ENCODE data around the gene CCDC170.
"Not testable (repeated sequence)": the region's sequence is repeated elsewhere in the genome, so short reads cannot be mapped to it uniquely, and the experiment has no call there.

CCDC170 gene

GRCh38 chr6:151494936-151495320 is 1.1 kb downstream of the CCDC170 start:
- FAIRE-seq: no peak

- no peak for FAIRE-seq
Measured at GRCh38 chr6:151495380-151495779, 1.6 kb downstream of the CCDC170 start.

GRCh38 chr6:151497905-151498304 is 4.1 kb downstream of the CCDC170 start:
- FAIRE-seq: no peak

GRCh38 chr6:151498327-151498726 is 4.5 kb downstream of the CCDC170 start:
- FAIRE-seq: peak; percentile 66

- FAIRE-seq: no peak
Measured at GRCh38 chr6:151499551-151499950, 5.7 kb downstream of the CCDC170 start.

- peak; percentile 65 for FAIRE-seq
Measured at GRCh38 chr6:151501511-151502136, 7.8 kb downstream of the CCDC170 start.

GRCh38 chr6:151502499-151502898 is 8.7 kb downstream of the CCDC170 start:
- FAIRE-seq: peak; percentile 59

GRCh38 chr6:151506761-151507160 is 12.9 kb downstream of the CCDC170 start:
- no peak for FAIRE-seq

GRCh38 chr6:151509048-151509447 is 15.2 kb downstream of the CCDC170 start:
- FAIRE-seq: no peak

GRCh38 chr6:151512481-151512880 is 18.7 kb downstream of the CCDC170 start:
- no peak for FAIRE-seq

GRCh38 chr6:151514000-151514730 is 20.3 kb downstream of the CCDC170 start:
- FAIRE-seq: no peak

- not testable (repeated sequence) for FAIRE-seq
Measured at GRCh38 chr6:151518992-151519391, 25.2 kb downstream of the CCDC170 start.

GRCh38 chr6:151523034-151523433 is 29.2 kb downstream of the CCDC170 start:
- FAIRE-seq: no peak

- FAIRE-seq: no peak
Measured at GRCh38 chr6:151524059-151524458, 30.2 kb downstream of the CCDC170 start.

GRCh38 chr6:151534576-151534975 is 40.8 kb downstream of the CCDC170 start:
- no peak for FAIRE-seq

GRCh38 chr6:151535476-151536187 is 41.8 kb downstream of the CCDC170 start:
- FAIRE-seq: no peak

GRCh38 chr6:151536188-151536479 is 42.3 kb downstream of the CCDC170 start:
- FAIRE-seq: peak; percentile 91

GRCh38 chr6:151537556-151537955 is 43.7 kb downstream of the CCDC170 start:
- peak; percentile 55 for FAIRE-seq

GRCh38 chr6:151539506-151540268 is 45.9 kb downstream of the CCDC170 start:
- FAIRE-seq: no peak

- no peak for FAIRE-seq
Measured at GRCh38 chr6:151544453-151544852, 50.6 kb downstream of the CCDC170 start.

GRCh38 chr6:151544884-151545283 is 51.1 kb downstream of the CCDC170 start:
- not testable (repeated sequence) for FAIRE-seq

GRCh38 chr6:151546941-151547659 is 53.3 kb downstream of the CCDC170 start:
- FAIRE-seq: no peak

GRCh38 chr6:151548201-151548600 is 54.4 kb downstream of the CCDC170 start:
- FAIRE-seq: no peak

Measured in endometrium (tissue), 2 donors.